GM23338 (cell line): Measurements from ENCODE around the gene RAD54L. TPM values are rescaled to one million over a fixed set of nuclear protein-coding genes. Genes with fewer than 3 reads are reported as not detected.

Source experiments
- ATAC-seq: fragments of 200-7000 bp; cut with Tn5 transposase; 3 replicates; pipeline ENCODE4 v1.9.1; 2020
- DNase-seq: peaks from one replicate; pipeline ENCODE4 v3.0.0-alpha.2; 2015; ENCODE audit warnings: low spot score
- H2AFZ ChIP-seq: fragments of 200-600 bp; sonication (generic); 2 replicates; pipeline ENCODE4 v1.8.0; 2016; ENCODE audit warnings: antibody characterized with exemption, mild to moderate bottlenecking, moderate library complexity
- H3F3A ChIP-seq: fragments of 200-600 bp; sonication (generic); replicated peaks from 2 replicates; pipeline ENCODE4 v1.8.0; 2017; ENCODE audit warnings: antibody characterized with exemption, mixed run types, low read depth
- H3K27ac ChIP-seq: fragments of 200-600 bp; sonication (generic); 2 replicates; pipeline ENCODE4 v1.6.1; 2016; ENCODE audit warnings: low read depth
- H3K27me3 ChIP-seq: fragments of 200-600 bp; sonication (generic); 2 replicates; pipeline ENCODE4 v1.8.0; 2016; ENCODE audit warnings: mild to moderate bottlenecking, mixed run types, moderate library complexity; ENCODE audit not compliant: insufficient read depth
- H3K36me3 ChIP-seq: fragments of 200-600 bp; sonication (generic); 2 replicates; pipeline ENCODE4 v1.8.0; 2016; ENCODE audit warnings: mild to moderate bottlenecking; ENCODE audit not compliant: insufficient read depth
- H3K4me1 ChIP-seq: fragments of 200-600 bp; sonication (generic); 2 replicates; pipeline ENCODE4 v1.8.0; 2016; ENCODE audit warnings: mild to moderate bottlenecking, moderate library complexity; ENCODE audit not compliant: insufficient read depth
- H3K4me2 ChIP-seq: fragments of 200-600 bp; sonication (generic); 2 replicates; pipeline ENCODE4 v1.7.1; 2017; ENCODE audit warnings: mixed run types
- H3K4me3 ChIP-seq: fragments of 200-600 bp; sonication (generic); 2 replicates; pipeline ENCODE4 v1.6.1; 2016; ENCODE audit warnings: mixed run types
- H3K79me2 ChIP-seq: fragments of 200-600 bp; sonication (generic); replicated peaks from 2 replicates; pipeline ENCODE4 v1.8.0; 2017; ENCODE audit warnings: mild to moderate bottlenecking; ENCODE audit not compliant: insufficient read depth
- H3K9me2 ChIP-seq: fragments of 200-600 bp; sonication (generic); 2 replicates; pipeline ENCODE4 v1.8.0; 2017; ENCODE audit not compliant: insufficient read depth
- H4K20me1 ChIP-seq: fragments of 200-600 bp; sonication (generic); replicated peaks from 2 replicates; pipeline ENCODE4 v1.8.0; 2017; ENCODE audit warnings: mild to moderate bottlenecking; ENCODE audit not compliant: insufficient read depth
- H3K27ac Mint-ChIP-seq: 2 replicates; pipeline ENCODE4 v1.8.0; 2020; ENCODE audit warnings: inconsistent platforms, mild to moderate bottlenecking, moderate library complexity, mixed read lengths
- H3K27me3 Mint-ChIP-seq: 3 replicates; pipeline ENCODE4 v1.8.0; 2022; ENCODE audit warnings: low read depth, mild to moderate bottlenecking, moderate library complexity, mixed read lengths, inconsistent platforms; ENCODE audit not compliant: insufficient read depth, poor library complexity
- H3K36me3 Mint-ChIP-seq: 3 replicates; pipeline ENCODE4 v1.8.0; 2021; ENCODE audit warnings: low read depth, mild to moderate bottlenecking, inconsistent platforms, moderate library complexity, mixed read lengths
- H3K4me1 Mint-ChIP-seq: 3 replicates; pipeline ENCODE4 v1.8.0; 2020; ENCODE audit warnings: mild to moderate bottlenecking, inconsistent platforms, mixed read lengths
- H3K4me3 Mint-ChIP-seq: 3 replicates; pipeline ENCODE4 v1.8.0; 2021; ENCODE audit warnings: moderate library complexity, mild to moderate bottlenecking, inconsistent platforms, mixed read lengths
- H3K9me3 Mint-ChIP-seq: 3 replicates; pipeline ENCODE4 v1.8.0; 2020; ENCODE audit warnings: moderate library complexity, mild to moderate bottlenecking, inconsistent platforms, mixed read lengths
- CREB1 ChIP-seq: fragments of 250-450 bp; sonication (Bioruptor Pico); IDR thresholded peaks from 2 replicates; pipeline ENCODE4 v1.5.0; 2020; ENCODE audit warnings: low read depth, mild to moderate bottlenecking, moderate library complexity
- EZH2 ChIP-seq: fragments of 200-600 bp; sonication (generic); IDR thresholded peaks from one replicate; pipeline ENCODE4 v1.8.0; 2017; ENCODE audit warnings: antibody characterized with exemption, mild to moderate bottlenecking, low read depth; ENCODE audit not compliant: unreplicated experiment
- EZH2phosphoT487 ChIP-seq: fragments of 200-600 bp; sonication (generic); IDR thresholded peaks from one replicate; pipeline ENCODE4 v1.8.1; 2018; ENCODE audit warnings: antibody characterized with exemption; ENCODE audit not compliant: unreplicated experiment
- POLR2AphosphoS5 ChIP-seq: IDR thresholded peaks from 2 replicates; pipeline ENCODE4 v1.6.1; 2016; ENCODE audit warnings: antibody characterized with exemption, low read depth
- STAT1 ChIP-seq: IDR thresholded peaks from one replicate; pipeline ENCODE4 v1.6.1; 2016; ENCODE audit warnings: antibody characterized with exemption; ENCODE audit not compliant: unreplicated experiment
- ZNF114 ChIP-seq: fragments of 250-450 bp; sonication (Bioruptor Pico); IDR thresholded peaks from 2 replicates; pipeline ENCODE4 v1.5.0; 2020; ENCODE audit warnings: mild to moderate bottlenecking, moderate library complexity
- ZNF331 ChIP-seq: fragments of 250-450 bp; sonication (Bioruptor Pico); IDR thresholded peaks from 2 replicates; pipeline ENCODE4 v1.5.0; 2020; ENCODE audit warnings: low read depth, mild to moderate bottlenecking, moderate library complexity
- polyA plus RNA-seq: library from polyadenylated mRNA; unstranded; fragments of >200 nt; fragmentation: Nextera tagmentation; extraction: Ambion mirVana; gene quantifications from 2 replicates; pipeline ENCODE4 v1.2.1, GENCODE V29; 2016
- total RNA-seq: library from RNA; depleted of rRNA; stranded (reverse); fragments of >200 nt; shearing (Covaris generic); gene quantifications from 2 replicates; pipeline ENCODE4 v1.2.3, GENCODE V29; 2014
- TF ChIP-seq, protein P1 (sequence below), 2 experiments: fragments of 200-600 bp in 1 of 2; sonication (generic) in 1 of 2; conservative IDR thresholded peaks; 2 replicates each; pipeline versions ENCODE4 v1.5.1 to v1.6.1; 2016 to 2017; ENCODE audit warnings: antibody characterized with exemption in 2 of 2, low read depth in 2 of 2, mild to moderate bottlenecking in 2 of 2, moderate library complexity in 1 of 2
- TF ChIP-seq, protein P2 (sequence below): IDR thresholded peaks from 2 replicates; pipeline ENCODE4 v1.6.1; 2016; ENCODE audit warnings: antibody characterized with exemption
- TF ChIP-seq, protein P3 (sequence below): IDR thresholded peaks from one replicate; pipeline ENCODE4 v1.6.1; 2018; ENCODE audit warnings: antibody characterized with exemption; ENCODE audit not compliant: unreplicated experiment

The RAD54L gene
- total and polyA plus RNA-seq, 2 experiments from 2014 or later, result 26.4 to 48.1 TPM

DNA sequence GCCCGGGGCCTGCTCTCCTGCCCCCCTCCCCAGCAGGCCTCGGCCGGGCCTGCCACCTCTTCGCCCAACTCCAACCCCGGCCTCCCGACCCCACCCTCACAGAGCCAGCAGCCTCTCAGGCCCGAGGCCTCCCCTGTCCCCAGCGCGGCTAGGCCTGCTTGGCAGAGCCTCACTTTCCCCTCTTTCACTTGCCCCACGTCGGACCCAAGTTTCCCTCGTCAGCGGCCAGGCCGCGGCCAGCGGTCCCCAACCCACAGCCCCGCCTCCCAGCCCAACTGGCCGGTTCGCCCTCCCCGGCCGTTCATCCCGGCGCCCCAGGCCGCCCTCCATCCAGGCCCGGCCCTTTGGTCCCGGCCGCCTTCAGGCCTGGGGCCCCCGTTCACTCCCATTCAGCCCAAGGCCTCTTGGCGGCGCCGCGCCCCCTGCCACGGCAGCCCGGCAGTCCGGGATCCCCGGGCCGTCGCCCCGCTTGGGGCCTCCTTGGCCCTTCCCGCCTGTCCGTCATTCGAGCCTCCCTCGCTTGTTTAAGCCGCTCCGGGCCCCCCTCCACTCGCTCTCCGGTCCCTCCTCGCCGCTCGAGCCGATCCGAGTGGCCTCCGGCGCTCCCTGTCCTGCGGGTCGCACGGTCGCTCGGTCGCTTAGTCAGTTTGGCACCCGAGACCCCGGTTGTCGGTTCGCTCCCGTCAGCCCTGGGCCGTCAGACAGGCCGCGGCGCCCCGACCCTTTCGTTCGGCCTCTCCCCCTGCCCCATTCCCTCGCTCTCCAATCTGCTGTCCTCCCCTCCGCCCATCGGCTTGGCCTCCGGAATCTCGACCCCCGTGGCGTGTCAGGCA, 54.5 kb downstream of the RAD54L start:
- TF ChIP-seq, protein P1, sequence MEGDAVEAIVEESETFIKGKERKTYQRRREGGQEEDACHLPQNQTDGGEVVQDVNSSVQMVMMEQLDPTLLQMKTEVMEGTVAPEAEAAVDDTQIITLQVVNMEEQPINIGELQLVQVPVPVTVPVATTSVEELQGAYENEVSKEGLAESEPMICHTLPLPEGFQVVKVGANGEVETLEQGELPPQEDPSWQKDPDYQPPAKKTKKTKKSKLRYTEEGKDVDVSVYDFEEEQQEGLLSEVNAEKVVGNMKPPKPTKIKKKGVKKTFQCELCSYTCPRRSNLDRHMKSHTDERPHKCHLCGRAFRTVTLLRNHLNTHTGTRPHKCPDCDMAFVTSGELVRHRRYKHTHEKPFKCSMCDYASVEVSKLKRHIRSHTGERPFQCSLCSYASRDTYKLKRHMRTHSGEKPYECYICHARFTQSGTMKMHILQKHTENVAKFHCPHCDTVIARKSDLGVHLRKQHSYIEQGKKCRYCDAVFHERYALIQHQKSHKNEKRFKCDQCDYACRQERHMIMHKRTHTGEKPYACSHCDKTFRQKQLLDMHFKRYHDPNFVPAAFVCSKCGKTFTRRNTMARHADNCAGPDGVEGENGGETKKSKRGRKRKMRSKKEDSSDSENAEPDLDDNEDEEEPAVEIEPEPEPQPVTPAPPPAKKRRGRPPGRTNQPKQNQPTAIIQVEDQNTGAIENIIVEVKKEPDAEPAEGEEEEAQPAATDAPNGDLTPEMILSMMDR (conservative IDR thresholded peaks at IDR 0.05; ENCODE audit: low read depth in 2 of 2), result peak in 1 of 2 experiments; percentile 52; a peak in 2 of 4 replicates
- TF ChIP-seq, protein P2, sequence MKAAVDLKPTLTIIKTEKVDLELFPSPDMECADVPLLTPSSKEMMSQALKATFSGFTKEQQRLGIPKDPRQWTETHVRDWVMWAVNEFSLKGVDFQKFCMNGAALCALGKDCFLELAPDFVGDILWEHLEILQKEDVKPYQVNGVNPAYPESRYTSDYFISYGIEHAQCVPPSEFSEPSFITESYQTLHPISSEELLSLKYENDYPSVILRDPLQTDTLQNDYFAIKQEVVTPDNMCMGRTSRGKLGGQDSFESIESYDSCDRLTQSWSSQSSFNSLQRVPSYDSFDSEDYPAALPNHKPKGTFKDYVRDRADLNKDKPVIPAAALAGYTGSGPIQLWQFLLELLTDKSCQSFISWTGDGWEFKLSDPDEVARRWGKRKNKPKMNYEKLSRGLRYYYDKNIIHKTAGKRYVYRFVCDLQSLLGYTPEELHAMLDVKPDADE, result no peak; the same call in 1 of the 2 replicates
- TF ChIP-seq POLR2AphosphoS5, result peak; percentile 43
- peak overlapping the region; percentile 64; the same call in 1 of the 2 replicates for H2AFZ ChIP-seq
- Mint-ChIP-seq H3K36me3 (peaks cover 35% of the 10 kb centered on the region), H3K27me3 (peaks cover 8% of the 10 kb centered on the region), H3K27ac (peak overlapping the region; percentile 86), H3K4me3 (peak overlapping the region; percentile 98), H3K9me3 (peaks cover 7% of the 10 kb centered on the region), H3K4me1 (peaks cover 37% of the 10 kb centered on the region)
- H3K36me3 ChIP-seq, result peaks cover 11% of the 10 kb centered on the region
- H3K9me2 ChIP-seq, result no peaks in the 10 kb centered on the region
- peak overlapping the region; percentile 79 for H3K27ac ChIP-seq
- peaks cover 14% of the 10 kb centered on the region for H3F3A ChIP-seq
- H3K79me2 ChIP-seq, result peaks cover 83% of the 10 kb centered on the region
- H3K4me2 ChIP-seq, result peak overlapping the region; percentile 88
- peaks cover 24% of the 10 kb centered on the region for H4K20me1 ChIP-seq
- peak; percentile 52 for ATAC-seq
- peak overlapping the region; percentile 93 for H3K4me3 ChIP-seq
- peaks cover 45% of the 10 kb centered on the region for H3K4me1 ChIP-seq
- H3K27me3 ChIP-seq, result no peaks in the 10 kb centered on the region
- peak; percentile 72 for DNase-seq

DNA sequence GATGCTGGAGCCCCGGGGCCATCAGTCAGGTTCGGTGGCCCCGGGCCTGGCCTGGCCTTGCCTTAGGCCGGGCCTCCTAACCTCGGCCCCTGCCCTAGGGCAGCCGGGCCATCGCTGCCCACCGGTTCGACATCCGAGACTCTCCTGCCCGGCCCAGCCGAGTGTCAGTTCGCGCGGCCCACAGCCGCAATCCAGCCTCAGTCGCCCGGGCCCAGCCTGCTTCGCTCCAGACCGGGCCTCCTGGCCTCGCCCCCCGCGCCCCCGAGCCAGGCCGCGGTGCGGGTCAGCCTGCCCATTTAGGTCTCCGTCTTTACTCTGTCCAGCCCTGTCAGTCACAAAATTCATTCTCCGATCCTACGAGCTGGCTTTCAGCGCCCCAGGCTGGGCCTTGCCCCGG, 55.1 kb downstream of the RAD54L start:
- Histone ChIP-seq H3K4me2 (peak overlapping the region; percentile 88), H3K36me3 (peaks cover 11% of the 10 kb centered on the region), H3K9me2 (no peaks in the 10 kb centered on the region), H3K79me2 (peaks cover 83% of the 10 kb centered on the region), H4K20me1 (peaks cover 30% of the 10 kb centered on the region), H3F3A (peaks cover 15% of the 10 kb centered on the region), H3K27me3 (no peaks in the 10 kb centered on the region), H3K4me1 (peaks cover 49% of the 10 kb centered on the region), H2AFZ (peak overlapping the region; percentile 64), H3K27ac (peak overlapping the region; percentile 75), H3K4me3 (peak overlapping the region; percentile 93)
- no peak overlapping the region for H3K27ac Mint-ChIP-seq
- H3K36me3 Mint-ChIP-seq, result peaks cover 35% of the 10 kb centered on the region
- peaks cover 7% of the 10 kb centered on the region for H3K9me3 Mint-ChIP-seq
- peaks cover 9% of the 10 kb centered on the region for H3K27me3 Mint-ChIP-seq
- peak; percentile 21 for ATAC-seq
- peak overlapping the region; percentile 98 for H3K4me3 Mint-ChIP-seq
- no peak for DNase-seq
- peaks cover 42% of the 10 kb centered on the region for H3K4me1 Mint-ChIP-seq
- TF ChIP-seq, protein P3, sequence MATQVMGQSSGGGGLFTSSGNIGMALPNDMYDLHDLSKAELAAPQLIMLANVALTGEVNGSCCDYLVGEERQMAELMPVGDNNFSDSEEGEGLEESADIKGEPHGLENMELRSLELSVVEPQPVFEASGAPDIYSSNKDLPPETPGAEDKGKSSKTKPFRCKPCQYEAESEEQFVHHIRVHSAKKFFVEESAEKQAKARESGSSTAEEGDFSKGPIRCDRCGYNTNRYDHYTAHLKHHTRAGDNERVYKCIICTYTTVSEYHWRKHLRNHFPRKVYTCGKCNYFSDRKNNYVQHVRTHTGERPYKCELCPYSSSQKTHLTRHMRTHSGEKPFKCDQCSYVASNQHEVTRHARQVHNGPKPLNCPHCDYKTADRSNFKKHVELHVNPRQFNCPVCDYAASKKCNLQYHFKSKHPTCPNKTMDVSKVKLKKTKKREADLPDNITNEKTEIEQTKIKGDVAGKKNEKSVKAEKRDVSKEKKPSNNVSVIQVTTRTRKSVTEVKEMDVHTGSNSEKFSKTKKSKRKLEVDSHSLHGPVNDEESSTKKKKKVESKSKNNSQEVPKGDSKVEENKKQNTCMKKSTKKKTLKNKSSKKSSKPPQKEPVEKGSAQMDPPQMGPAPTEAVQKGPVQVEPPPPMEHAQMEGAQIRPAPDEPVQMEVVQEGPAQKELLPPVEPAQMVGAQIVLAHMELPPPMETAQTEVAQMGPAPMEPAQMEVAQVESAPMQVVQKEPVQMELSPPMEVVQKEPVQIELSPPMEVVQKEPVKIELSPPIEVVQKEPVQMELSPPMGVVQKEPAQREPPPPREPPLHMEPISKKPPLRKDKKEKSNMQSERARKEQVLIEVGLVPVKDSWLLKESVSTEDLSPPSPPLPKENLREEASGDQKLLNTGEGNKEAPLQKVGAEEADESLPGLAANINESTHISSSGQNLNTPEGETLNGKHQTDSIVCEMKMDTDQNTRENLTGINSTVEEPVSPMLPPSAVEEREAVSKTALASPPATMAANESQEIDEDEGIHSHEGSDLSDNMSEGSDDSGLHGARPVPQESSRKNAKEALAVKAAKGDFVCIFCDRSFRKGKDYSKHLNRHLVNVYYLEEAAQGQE, result no peak
- TF ChIP-seq ZNF331 (no peak), STAT1 (no peak), EZH2phosphoT487 (no peak), CREB1 (no peak), ZNF114 (CRISPR knock-in tag) (no peak), EZH2 (no peak)
